NCI-H82 treated with DMSO at 0.1 percent for 48 hours (cell line): ENCODE results near the gene ABI3BP.
"Not testable (repeated sequence)": the region's sequence is repeated elsewhere in the genome, so short reads cannot be mapped to it uniquely, and the experiment has no call there.

Source experiments
- DNase-seq: peaks from one replicate; lab custom pipeline; 2025; ENCODE audit not compliant: unreplicated experiment; lab: John Stamatoyannopoulos, UW

The ABI3BP gene

DNA sequence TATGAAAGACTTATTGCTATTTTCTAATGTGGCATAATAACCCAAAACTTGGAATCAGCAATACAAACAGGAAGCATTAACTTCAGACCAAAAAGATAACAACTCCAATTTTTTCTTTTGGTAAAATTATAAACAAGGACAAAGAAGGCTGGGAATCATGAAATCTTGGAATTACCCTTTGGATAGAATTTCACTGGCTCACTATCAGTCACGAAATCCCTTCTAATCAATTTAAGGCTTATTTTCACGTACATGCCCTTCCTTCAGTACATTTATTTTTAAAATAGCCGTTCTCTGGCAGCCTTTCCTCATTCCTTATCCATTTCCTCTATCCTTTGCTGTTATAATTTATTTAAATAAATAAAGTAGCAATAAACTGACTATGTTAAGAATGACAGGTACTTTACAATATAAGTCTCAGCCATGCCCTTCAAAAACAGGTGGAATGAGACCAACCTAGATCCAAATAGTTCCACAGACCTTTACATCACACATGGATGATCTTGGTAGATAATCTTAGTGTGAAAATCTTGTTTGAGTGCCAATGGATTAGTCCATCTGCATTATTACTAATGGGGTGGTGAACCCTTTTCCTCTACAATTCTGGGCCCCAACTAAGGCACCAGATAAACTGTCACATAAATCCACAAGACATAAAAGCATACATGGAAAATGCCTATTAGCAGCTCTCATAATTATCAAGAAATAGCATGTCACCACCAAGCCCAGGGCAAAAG lies 38.9 kb downstream of the ABI3BP start:
- DNase-seq, result peak; percentile 35

DNA sequence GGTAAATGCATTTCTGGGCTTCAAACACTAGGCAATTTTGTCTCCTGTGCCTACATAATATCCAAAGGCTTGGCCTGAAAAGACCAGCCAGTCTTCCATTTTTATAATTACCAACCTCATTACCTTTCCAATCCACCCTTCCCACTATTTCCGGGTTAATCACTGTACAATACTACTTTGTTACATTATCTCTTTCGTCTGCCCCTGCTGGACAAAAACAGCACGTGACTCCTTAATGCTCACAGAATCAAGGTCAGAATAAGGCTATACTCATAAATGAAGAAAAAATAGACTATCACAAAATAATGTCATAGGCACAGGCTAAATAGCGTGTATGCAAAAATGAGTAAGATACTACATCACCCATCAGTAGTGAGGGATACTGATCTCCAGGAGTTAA lies 40.1 kb downstream of the ABI3BP start:
- DNase-seq, result no peak

DNA sequence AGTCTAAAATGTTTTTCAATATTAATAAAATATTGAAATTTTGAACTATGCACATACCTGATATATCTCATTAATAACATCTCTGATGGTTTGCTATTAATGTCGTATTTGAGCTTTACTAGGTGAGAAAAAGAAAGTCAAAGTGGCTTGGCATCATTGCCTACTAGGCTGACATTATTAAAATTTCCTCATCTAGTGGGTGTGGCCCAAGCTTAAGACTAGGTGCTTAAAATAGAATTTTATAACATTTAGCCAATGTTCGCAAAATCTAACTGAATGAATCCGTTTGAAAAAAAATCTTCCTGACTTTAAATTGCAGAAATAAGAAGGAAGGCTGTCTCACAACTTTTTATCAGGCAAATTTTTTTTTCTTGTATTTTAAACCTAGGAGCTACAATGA lies 46.1 kb downstream of the ABI3BP start:
- DNase-seq, result no peak

DNA sequence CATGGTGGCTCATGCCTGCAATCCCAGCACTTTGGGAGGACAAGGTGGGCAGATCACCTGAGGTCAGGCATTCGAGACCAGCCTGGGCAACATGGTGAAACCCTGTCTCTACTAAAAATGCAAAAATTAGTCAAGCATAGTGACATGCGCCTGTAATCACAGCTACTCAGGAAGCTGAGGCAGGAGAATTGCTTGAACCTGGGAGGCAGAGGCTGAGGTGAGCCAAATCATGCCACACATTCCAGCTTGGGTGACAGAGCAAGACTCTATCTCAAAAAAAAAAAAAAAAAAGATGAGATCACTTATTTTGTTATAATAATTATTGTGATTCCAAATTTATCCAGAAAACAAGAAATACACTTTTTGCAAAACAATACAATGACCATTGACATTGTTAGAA lies 47.1 kb downstream of the ABI3BP start:
- not testable (repeated sequence) for DNase-seq

DNA sequence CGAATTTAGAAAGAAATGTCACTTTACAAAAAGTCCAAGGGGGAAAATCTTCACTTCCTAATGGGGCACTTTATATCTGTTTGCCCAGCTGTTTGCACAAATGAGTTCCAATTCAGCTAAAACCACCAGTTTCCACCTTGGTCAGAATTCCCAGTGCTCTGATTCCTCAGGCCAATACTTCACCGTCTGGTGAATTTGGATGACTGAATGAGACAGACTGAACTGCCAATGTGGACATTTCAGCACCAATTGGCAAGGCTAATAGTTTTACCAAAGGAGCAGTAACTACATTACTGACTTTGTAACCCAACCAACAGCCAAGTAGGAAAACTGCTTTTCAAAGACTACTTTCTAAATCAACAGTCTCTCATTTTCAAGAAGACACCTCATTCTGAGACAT lies 51.8 kb downstream of the ABI3BP start:
- DNase-seq, result no peak

DNA sequence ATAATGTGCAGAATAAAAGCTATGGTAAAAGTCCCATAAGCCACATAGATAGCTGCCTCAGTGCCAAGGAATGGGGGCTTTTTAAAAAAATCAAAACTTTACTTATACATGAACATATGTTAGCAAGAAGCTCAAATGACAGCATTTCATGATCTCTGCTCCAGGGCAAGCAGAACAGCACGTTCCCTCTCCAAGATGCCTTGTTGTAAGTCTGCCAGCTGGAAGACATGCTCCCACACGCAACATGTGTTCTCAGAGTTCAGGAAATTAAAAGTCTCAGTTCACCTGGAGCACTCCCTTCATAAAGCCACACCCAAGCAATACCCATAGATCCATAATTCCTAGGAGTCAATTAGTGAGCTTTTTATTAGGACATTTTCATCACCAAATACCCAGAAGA lies 52.2 kb downstream of the ABI3BP start:
- no peak for DNase-seq

DNA sequence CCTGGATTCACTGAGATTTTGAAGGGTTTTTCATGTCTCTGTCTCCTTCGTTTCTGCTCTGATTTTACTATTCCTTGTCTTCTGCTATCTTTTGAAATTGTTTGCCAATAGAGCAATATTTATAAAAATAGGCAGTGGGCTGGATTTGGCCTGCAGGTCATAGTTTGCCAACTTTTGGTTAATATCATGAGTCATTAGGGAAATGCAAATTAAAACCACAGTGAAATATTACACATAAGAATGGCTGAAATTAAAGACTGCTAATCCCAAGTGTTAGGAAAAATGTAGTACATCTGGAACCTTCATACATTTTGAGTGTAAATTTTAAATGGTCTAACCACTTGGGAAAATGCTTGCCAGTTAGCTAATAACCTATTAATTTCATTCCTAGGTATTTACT lies 56.3 kb downstream of the ABI3BP start:
- DNase-seq, result no peak

DNA sequence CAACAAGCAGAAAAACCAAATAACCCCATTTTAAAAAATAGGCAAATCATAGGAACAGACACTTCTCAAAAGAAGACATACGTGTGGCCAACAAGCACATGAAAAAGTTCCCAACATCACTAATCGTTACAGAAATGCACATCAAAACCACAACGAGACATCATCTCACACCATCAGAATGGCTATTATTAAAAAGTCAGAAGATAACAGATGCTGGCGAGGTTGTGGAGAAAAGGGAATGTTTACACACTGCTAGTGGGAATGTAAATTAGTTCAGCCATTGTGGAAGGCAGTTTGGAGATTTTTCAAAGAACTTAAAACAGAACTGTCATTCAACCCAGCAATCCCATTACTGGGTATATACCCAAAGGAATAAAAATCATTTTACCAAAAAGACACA lies 60.7 kb downstream of the ABI3BP start:
- DNase-seq, result no peak

DNA sequence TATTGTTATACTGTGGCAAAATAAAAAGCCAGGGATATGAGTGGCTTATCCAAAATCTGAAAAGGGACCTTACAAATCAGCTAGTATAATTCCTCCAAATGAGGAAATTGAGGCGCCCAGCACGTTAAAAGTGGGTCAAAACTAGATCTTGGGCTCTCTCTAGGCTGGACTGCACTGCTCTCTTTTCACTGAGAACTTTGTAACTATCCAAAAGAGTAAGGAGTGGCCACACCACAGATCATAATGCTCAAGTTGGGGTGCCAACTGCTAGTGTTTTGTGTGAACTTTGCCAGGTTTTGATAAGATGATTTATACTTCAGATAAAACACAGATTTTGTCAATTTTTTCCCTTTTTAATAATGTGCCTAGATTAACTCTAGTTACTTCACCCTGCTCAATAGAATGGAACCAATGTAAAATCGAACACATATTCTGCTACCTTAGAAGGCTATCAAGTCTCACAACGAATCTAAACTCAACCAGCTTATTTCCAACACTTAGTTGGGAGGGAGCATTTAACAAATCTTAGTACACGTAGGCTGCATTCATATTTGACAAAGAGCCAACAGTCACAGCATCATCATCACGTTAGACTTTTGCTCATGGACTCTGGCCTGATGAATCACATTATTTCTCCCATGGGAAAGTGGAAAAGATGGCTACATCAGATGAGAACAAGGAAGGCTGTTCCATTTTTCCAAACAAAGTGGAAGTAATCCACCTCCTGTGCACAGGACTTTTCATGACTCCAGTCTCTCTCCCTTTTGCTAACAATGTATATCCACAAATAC lies 64.4 kb downstream of the ABI3BP start:
- DNase-seq, result no peak

DNA sequence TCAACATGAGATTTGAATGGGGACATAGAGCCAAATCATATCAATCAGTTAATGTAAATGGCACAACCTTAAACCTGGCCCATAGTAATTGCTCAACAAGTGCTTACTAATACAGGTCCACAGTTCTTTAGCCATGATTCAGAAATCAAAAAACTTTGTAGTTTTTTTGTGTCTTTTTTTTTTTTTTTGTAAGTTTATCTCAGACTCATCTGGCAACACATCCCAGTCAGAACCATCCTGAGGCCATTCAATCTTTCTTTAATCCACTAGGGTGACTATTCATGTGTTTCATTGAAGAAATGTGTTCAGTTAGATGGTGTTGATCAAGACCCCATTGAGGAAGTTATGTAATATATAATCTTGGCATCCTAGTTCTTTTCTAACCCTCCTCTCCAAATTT lies 65.4 kb downstream of the ABI3BP start:
- DNase-seq, result no peak

DNA sequence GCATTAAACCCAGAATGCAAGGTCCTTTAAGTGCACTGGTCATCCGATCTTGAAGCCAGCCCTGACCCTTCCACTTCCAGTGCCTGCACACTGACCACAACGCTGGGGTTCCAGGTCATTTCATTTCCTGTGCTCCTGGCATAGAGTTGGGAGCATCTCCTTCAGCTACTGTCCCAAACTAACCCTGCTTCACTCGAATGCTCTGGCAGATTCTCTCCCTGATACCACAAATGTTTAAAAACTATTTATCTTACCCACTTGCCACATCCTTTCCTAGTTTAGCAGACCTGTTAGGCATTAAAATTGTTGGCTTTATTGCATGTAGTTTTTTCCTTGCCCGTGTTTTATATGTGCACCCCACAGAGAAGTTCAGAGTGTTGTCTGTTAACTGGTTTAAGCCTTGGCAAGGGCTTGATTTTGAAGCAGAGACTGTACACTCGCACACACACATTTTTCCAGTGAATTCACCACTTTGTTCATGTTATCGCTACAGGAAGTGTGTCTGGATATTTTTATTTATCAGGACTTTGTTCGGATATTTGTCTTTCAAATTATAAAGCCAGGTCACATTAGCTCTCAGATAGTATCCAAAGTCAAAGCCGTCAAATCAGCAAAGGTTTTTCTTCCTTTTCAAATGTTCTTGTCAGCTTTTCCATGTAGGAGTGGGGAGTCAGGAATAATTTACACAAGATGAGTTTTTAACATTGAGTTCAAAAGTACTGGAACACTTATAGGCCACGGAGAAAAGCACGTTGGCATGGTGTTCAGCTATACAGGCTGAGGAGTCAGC lies 77.3 kb downstream of the ABI3BP start:
- DNase-seq, result no peak

DNA sequence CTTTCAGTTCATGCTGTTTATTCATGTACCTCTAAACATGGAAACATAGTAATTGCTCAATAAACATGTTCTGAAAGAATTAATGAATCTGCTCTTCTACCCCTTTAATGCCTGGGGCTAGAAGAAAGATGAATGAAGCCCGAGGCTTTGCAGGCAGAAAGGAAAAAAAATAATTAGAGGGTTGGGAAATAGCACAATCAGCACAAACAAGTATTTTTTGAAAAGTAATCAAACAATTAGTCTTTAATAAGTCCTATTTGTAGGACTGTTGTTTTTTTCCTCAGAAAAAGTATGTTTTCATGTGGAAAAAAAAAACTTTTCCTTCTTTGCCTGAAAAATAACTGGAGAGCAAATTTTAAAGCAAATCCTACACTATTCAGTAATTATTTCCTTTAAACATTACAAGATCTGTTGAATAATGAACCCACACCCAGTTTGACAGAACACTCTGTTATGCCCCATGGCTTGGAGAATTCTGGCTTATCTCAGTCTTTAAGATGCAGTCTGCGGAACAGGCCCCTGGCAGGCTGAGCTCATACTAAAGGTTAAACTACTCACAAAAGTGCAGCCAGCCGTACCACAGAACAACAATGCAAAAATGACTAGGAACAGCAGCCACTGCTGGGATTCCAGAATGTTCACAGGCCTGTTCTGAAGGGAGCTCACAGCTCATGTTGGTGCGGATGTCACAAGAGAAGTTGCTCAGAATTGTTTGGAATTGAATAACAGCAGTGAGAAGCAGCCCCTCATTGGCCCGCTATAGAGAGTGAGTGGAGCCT lies 79.2 kb downstream of the ABI3BP start:
- no peak for DNase-seq

DNA sequence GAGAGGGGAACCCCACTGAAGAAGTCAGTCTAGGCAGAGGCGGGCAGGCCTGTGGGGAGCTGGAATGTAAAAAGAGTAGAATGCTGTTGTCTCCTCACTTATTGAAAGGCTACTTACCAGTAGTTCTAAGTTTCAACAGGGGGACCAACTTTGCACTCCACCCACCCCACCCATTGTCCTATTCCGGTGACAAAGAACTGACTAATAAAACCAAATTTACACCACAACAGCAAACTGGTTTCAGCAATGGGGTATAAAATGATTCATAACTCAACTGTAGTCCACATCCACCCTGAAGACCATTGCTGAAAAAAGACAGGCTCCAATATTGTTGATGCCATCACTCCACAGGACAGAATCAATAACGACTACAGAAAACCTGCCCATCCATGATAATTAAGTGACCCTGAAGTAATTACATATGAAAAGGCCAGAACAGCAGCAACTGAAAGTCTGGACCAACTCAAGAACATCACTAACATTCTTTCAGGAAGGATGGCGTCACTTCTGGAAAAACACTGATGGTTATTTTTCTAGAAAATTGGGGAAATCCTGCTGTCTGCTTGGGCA lies 80.2 kb downstream of the ABI3BP start:
- no peak for DNase-seq

DNA sequence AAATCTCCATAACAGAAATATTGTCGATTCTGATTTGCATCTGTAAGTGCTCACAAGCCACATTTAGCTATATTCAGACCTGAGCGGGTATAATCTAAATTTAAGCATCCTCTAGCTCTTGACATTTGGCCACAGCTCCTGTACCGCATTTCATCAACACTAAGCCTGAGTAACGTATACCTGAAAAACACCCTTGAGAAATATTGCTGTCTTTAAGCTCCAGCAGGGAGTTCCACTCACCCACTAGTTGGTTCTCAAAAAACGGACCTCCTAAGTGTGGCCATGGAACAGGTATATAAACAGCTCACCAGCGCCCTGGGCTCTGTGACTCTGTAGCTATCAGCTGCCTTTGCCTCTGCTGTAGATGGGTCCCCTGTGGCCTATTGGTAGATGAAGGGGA lies 80.7 kb downstream of the ABI3BP start:
- DNase-seq, result no peak

DNA sequence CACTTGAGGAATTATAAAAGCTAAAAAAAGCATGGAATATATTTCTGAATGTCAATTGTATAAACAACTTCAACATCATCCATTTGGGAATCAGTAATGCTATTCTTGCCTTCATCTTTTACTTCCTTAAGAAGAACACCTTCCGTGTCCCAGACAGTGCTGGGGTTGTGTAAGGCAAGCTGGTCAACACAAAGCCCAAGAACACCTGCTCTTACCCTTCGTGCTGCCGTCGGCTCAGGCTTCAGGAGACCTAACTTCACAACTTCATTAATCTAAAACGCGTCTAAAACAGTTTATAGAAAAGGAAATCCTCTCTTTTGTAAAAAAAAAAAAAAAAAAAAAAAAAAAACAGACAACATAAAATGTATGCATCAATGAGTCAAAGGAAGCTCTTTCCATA lies 81.3 kb downstream of the ABI3BP start:
- DNase-seq, result no peak

DNA sequence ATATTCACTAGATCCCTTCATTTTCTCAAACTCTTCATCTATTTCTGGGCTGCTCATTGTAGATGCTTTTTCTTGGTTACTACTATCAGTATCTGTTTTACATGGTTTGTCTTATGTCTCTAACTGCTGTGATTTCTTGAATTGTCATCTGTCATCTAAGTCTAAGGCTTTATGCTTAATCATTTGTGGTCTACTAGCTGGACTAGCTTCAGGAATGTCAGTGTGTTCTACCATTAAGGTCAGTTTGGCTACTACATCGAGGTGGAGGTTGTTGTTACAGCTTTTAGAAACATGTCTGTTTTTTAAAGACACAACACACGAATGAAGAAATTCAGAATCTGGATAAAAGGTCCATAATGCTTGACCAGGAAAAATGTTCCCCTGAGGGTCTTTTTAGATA lies 82.2 kb downstream of the ABI3BP start:
- DNase-seq, result no peak

DNA sequence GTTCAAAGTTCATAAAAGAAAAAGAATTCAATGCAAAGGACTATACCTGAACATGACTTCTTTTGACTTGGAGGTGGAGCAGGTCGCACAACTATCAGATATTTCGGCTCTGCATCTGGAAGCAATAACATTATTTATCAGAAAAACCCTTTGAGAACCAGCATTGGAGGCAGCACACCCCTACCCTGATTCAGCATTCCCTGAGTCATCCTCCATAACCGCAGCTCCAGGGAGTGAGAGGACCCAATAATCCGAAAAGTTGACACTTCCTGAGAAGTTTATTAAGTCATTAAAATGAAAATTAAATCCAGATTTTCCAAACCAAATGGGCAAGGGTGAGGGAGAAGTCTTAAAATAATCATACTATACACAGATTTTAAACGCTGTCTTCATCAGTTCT lies 90.6 kb downstream of the ABI3BP start:
- no peak for DNase-seq

DNA sequence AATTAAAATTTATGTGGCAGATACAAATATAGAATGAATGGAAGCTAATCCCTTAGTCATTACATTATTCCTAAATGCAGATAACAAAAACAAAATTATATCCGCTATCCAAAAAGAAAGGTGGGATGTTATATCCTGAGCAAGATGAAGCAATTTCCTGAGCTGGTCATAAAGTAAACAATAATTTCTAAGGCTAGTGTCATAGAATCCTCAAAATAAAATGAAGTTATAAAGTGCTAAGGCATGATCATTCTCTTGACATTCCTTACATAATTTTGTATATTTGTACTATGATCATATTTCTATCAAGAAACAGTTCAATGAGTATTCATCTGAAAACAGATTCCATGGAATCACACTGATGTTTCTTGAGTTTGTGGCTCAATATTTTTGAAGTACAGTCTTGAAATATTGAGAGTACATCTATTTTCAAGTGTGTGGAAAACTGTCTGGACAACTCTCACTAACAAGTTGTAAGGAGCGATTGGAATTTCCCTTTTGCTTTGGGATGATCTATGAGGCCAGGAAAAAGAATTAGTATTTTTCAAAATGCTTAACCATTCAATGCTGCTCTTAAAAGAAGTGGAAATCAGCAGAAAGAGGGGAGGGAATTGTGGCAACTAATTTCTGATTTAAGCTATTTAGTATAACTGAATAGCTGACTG lies 92.4 kb downstream of the ABI3BP start:
- no peak for DNase-seq

DNA sequence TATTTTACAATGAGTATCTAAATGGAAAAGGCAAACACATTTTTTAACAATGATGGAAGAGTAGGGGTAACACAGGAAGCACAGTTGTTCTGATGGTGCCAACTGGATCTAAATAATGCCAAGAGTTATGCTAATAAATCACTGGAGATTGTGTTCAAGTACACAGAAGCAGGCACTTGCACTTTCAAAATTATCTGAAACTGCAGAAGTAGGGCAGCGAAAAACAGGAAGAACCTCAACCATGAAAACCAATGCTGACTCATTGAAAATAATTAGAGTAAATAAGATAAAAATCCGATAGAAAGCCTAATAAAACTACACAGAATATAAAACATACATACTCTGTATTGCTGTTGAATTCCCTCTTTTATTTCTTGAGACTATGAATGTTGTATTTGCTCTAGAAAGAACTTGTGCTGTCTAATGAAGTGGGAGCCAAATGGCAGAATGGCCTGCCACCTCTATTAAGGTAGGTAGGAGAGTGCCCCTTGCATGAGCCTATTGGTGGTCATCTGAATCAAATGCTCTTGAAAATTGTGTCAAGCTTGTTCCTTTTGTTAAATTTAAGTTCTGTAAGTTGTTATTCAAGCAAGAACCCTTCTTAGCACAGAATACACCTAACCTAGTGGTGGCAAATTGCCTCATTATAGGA lies 93.7 kb downstream of the ABI3BP start:
- DNase-seq, result no peak

DNA sequence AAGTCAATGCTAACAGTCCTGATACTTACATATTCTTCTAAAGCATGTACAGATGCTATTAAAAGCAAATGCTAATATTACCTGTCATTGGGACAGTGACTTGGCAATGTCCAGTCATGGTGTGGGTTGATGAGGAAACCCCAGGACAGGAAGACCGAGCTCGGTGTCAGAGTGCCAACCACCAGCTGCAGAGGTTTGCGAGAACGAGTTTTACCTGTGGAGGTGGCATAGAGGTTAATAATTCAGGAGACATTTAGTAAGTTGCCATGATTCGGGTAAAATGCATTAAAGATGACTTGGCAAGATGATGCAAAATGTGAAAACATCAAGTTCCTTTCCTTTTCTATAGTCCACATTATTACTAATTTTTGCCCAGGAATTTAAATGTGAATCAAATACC lies 94.5 kb downstream of the ABI3BP start:
- DNase-seq, result no peak
